Pancreas (tissue), 10 donors: ENCODE measurements around the gene CIB4. TPM values are rescaled to one million over a fixed set of nuclear protein-coding genes. Genes with fewer than 3 reads are reported as not detected.
A peak's percentile ranks its signal among the peaks of the same experiment; 100 is the strongest.
"Not testable (repeated sequence)": the region's sequence is repeated elsewhere in the genome, so short reads cannot be mapped to it uniquely, and the experiment has no call there.

Experiments
- ATAC-seq, 4 donors: fragments of 200-7000 bp; cut with Tn5 transposase; one replicate each; pipeline versions ENCODE4 v1.8.0 to v1.9.1; 2020; ENCODE audit warnings: mild to moderate bottlenecking in 4 of 4, moderate library complexity in 4 of 4
- DNase-seq, 6 donors: peaks; one replicate each; pipeline ENCODE4 v3.0.0-alpha.2; 2020
- FAIRE-seq: peaks from 2 replicates; lab custom pipeline; 2012; peaks lifted over from hg19 to GRCh38; lab: Jason Lieb, UNC
- H3K27ac ChIP-seq, 4 donors: fragments of 200-600 bp; sonication (generic); 1 replicate in 3 of 4; 2 replicates in 1 of 4; pipeline versions ENCODE4 v1.5.0 to v1.8.0; 2020
- H3K27me3 ChIP-seq, 4 donors: fragments of 200-600 bp; one replicate each; pipeline ENCODE4 v1.8.0; 2021
- H3K36me3 ChIP-seq, 3 donors: fragments of 200-600 bp; sonication (generic) in 1 of 3; one replicate each; pipeline versions ENCODE4 v1.5.0 to v1.8.0; 2020 to 2021
- H3K4me1 ChIP-seq, 3 donors: fragments of 200-600 bp; one replicate each; pipeline ENCODE4 v1.8.0; 2021
- H3K4me3 ChIP-seq, 4 donors: fragments of 200-600 bp; sonication (generic) in 2 of 4; one replicate each; pipeline versions ENCODE4 v1.5.0 to v1.8.0; 2020 to 2021
- H3K9me3 ChIP-seq, 4 donors: fragments of 200-600 bp; one replicate each; pipeline ENCODE4 v1.8.0; 2021
- CTCF ChIP-seq, 4 donors: fragments of 200-600 bp; sonication (generic) in 3 of 4; IDR thresholded peaks; one replicate each; pipeline versions ENCODE4 v1.5.0 to v1.8.0; 2021; ENCODE audit warnings: antibody characterized with exemption in 4 of 4
- WGBS, 2 donors: extraction: QIAGEN DNeasy Blood & Tissue Kit; methylation state at CpG; one replicate each; pipeline ENCODE4 v1.1.7; 2013; 5-methylcytosine and 5-hydroxymethylcytosine counted together
- intact Hi-C, 3 donors: fragments of 100-400 bp; cut with DNase I; formaldehyde crosslinking; loops; one replicate each; pipeline versions ENCODE4 v1.11.1 to v1.14.2; 2022
- polyA plus RNA-seq, 2 donors: library from polyadenylated mRNA; stranded (reverse); fragments of 200-250 nt; gene quantifications; one replicate each; pipeline ENCODE4 v1.2.3, GENCODE V29; 2013
- total RNA-seq, 6 donors: library from RNA; stranded (reverse); fragmentation: NEBNext Ultra II Directional in 4 of 6; extraction: Animal tissue kit (Norgen Biotek cat#: 25700) in 4 of 6; gene quantifications; one replicate each; pipeline versions ENCODE4 v1.2.1 to v1.2.4, GENCODE V29; 2021 to 2023
- donor health status: healthy with polysubstance abuse.
- donor health status: DM: no; HTN: no; CAD: no; lungs with moderate emphysema.
- donor health status: DM: no; HTN: no; CAD: no.
- donor health status: control.
- donor health status: control.
- donor health status: Bipolar disorder and iron deficiency.
- donor health status: DM: yes; HTN: yes; CAD: no.
- donor health status: DM: no; HTN: no; CAD: no.
- donor health status: DM: no; HTN: no; CAD: no.
- donor health status: DM: yes; HTN: yes; CAD: no.

Gene CIB4
- total and polyA plus RNA-seq, 8 donors = 0.19 to 0.62 (median 0.31) TPM; not detected in 3

DNA sequence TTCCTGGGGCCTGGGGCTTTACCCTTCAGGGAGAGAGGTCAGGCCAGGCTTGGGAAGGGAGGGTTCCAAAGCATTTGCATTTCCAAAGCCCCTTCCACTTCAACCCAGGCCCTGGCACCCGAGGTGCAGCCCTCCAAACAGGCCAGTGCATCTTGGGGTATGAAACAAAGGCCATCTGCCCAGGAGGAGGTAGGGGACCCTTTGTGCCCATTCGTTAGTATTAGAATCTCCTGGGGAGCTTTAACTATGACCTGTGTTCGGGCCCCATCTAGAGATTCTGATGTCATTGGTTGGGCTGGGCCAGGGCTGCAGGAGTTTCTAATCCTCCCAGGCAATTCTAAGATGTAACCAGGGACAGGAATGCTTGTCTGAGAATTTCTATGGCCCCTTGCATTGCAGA lies 73.6 kb downstream of the CIB4 start:
- no peak overlapping the region for H3K4me3 ChIP-seq
- DNase-seq (peak in 1 of 6 donors; percentile 14), ATAC-seq (no peak), FAIRE-seq (no peak)
- H3K27ac ChIP-seq = no peak overlapping the region
- WGBS, 2 donors = 63 to 71% methylated on average over 3 of the region's 3 CpGs
- peaks cover 0 to 7% (median 0%) of the 10 kb centered on the region in 3 donors for H3K4me1 ChIP-seq
- H3K36me3 ChIP-seq = no peaks in the 10 kb centered on the region
- intact Hi-C loops = no loop called here
- H3K9me3 ChIP-seq = no peaks in the 10 kb centered on the region
- TF ChIP-seq CTCF (IDR thresholded peaks at IDR 0.05) = no peak
- H3K27me3 ChIP-seq = no peaks in the 10 kb centered on the region

DNA sequence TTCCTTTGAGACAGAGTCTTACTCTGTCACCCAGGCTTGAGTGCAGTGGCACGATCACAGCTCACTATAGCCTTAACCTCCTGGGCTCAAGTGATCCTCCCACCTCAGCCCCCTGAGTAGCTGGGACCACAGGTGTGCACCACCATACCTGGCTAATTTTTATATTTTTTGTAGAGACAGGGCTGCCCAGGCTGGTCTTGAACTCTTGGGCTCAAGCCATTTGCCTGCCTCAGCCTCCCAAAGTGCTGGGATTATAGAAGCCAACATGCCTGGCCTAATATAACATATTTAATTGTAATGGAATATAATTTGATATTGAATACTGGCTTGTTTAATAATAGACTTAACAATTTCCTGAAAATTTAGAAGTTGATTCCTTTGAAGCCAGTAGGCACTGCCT lies 74.4 kb downstream of the CIB4 start:
- H3K9me3 ChIP-seq, H3K4me3 ChIP-seq, H3K4me1 ChIP-seq, ATAC-seq, H3K36me3 ChIP-seq, H3K27ac ChIP-seq, H3K27me3 ChIP-seq, intact Hi-C loops, FAIRE-seq: not testable (repeated sequence)
- 86 to 100% methylated on average over 1 of the region's 1 CpG for WGBS, 2 donors
- DNase-seq = peak in 1 of 6 donors; percentile 1

GRCh38 chr2:26566081-26566375 lies 75.1 kb downstream of the CIB4 start:
- intact Hi-C loops = no loop called here

DNA sequence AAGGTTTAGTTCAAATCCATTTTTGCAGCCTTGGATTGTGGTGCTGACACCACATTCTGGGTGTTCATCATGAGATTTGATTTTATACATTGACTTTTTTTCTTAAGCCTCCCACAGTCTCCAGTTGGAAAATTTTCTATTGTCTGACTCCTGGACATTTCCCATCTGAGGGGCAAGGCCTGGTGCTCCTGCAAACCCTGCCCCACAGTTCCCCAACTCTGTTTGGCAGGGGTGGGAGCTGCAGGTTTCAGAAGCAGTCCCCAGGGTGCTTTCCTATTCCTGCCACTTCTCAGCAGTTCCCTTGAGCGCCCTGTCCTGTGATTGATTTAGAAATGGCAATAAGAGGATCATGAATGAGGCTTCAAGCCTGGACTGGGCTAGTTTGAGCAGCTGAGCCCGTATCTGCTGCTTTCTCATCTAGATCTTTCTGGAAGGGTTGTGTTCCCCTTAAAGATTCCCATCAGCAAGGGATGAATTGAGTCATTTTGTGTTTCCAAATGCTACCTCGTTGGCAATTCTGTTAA lies 77.0 kb downstream of the CIB4 start:
- no peak for FAIRE-seq
- Histone ChIP-seq H3K36me3 (no peaks in the 10 kb centered on the region), H3K9me3 (no peaks in the 10 kb centered on the region), H3K27me3 (no peaks in the 10 kb centered on the region), H3K4me3 (no peak overlapping the region), H3K4me1 (peaks cover 0 to 7% (median 0%) of the 10 kb centered on the region in 3 donors), H3K27ac (no peak overlapping the region)
- 73 to 88% methylated on average over 3 of the region's 3 CpGs for WGBS, 2 donors
- intact Hi-C loops = no loop called here
- no peak for TF ChIP-seq CTCF (IDR thresholded peaks at IDR 0.05)
- no peak for DNase-seq
- no peak for ATAC-seq

More at GRCh38 chr2:26566081-26566375, 75.1 kb downstream of the CIB4 start:
- peak in 1 of 6 donors; percentile 33 for DNase-seq
- Histone ChIP-seq H3K36me3 (no peaks in the 10 kb centered on the region), H3K9me3 (no peaks in the 10 kb centered on the region), H3K27ac (no peak overlapping the region), H3K4me1 (peaks cover 0 to 7% (median 0%) of the 10 kb centered on the region in 3 donors), H3K4me3 (no peak overlapping the region), H3K27me3 (no peaks in the 10 kb centered on the region)
- WGBS, 2 donors = 85 to 92% methylated on average over 6 of the region's 6 CpGs
- ATAC-seq = no peak
- FAIRE-seq = no peak
- no peak for TF ChIP-seq CTCF (IDR thresholded peaks at IDR 0.05)

DNA sequence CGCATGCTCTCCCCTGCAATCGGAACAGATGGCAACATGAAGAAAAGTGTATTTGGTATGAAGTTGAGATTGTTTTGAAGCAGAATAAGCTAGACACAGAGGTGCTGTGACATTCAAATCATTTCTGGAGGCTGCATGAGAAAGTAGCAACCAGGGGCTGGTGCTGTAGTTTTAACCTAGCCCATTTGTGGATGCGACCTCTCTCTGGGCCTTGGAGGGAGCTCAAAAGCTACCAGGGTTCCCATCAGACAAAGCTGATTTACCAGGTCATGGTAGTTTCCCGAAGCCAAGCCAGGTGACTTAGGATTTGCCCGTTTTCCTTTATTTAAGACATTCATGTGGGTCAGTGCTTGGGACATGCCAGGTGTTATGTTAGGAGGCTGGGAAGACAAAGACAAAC lies 77.5 kb downstream of the CIB4 start:
- no peak for DNase-seq
- no peak overlapping the region for H3K4me3 ChIP-seq
- intact Hi-C loops = no loop called here

More for the DNA sequence above, 77.5 kb downstream of the CIB4 start:
- no peaks in the 10 kb centered on the region for H3K36me3 ChIP-seq
- no peaks in the 10 kb centered on the region for H3K27me3 ChIP-seq
- H3K27ac ChIP-seq = no peak overlapping the region
- no peaks in the 10 kb centered on the region for H3K9me3 ChIP-seq
- no peak for TF ChIP-seq CTCF (IDR thresholded peaks at IDR 0.05)
- no peak for FAIRE-seq
- WGBS, 2 donors = 85 to 90% methylated on average over 5 of the region's 5 CpGs
- no peak for ATAC-seq
- H3K4me1 ChIP-seq = peaks cover 0 to 7% (median 0%) of the 10 kb centered on the region in 3 donors
